ENCODE results near the gene ICAM4. TPM values are rescaled to one million over a fixed set of nuclear protein-coding genes. Genes with fewer than 3 reads are reported as not detected.

The ICAM4 gene
- total and polyA plus RNA-seq, 2 of the 13 experiments (the other 11 are each of a cell fraction or from before 2014, with no cell fraction given) = 2.9 to 4.0 TPM

DNA sequence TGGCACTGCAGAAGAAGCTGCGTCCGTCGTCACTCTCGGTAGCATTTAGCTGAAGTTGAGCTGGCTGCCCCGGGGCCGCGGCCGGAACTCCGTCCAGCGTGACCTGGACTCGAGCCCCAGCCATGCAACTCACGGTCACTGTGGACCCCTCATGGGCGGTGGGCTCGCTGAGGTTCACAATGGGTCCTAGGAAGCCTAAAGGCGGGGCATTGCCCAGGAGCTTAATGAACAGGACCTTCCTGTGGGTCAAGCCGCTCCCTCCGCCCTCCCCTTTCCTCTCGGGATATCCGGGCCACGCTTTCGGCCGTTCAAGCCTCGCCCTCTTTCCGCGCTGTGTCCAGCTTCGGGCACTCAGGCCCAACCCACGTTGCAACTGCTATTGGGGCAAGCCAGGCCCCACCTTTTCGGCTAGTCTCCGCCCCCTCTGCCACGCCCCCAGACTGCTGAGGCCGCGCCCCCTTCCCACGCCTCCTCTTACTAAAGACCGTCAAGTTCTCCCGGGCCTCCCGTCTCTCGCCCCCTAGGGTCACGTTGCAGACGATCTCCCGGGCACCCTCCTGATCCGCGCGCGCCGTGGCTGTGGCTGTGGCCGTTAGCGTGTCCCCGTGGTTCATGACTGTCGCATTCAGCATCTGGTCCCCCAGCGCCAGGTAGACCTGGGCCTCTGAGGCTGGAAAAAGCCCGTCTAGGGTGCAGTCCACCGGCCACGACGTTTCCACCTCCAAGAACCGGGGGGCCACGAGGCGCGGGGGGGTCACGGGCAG is 48.0 kb downstream of the ICAM4 start (continued):
- TF ChIP-seq, protein P1, sequence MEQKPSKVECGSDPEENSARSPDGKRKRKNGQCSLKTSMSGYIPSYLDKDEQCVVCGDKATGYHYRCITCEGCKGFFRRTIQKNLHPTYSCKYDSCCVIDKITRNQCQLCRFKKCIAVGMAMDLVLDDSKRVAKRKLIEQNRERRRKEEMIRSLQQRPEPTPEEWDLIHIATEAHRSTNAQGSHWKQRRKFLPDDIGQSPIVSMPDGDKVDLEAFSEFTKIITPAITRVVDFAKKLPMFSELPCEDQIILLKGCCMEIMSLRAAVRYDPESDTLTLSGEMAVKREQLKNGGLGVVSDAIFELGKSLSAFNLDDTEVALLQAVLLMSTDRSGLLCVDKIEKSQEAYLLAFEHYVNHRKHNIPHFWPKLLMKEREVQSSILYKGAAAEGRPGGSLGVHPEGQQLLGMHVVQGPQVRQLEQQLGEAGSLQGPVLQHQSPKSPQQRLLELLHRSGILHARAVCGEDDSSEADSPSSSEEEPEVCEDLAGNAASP (CRISPR knock-in tag; IDR thresholded peaks at IDR 0.05; ENCODE audit: borderline replicate concordance) = no peak
- TF ChIP-seq, protein P2, sequence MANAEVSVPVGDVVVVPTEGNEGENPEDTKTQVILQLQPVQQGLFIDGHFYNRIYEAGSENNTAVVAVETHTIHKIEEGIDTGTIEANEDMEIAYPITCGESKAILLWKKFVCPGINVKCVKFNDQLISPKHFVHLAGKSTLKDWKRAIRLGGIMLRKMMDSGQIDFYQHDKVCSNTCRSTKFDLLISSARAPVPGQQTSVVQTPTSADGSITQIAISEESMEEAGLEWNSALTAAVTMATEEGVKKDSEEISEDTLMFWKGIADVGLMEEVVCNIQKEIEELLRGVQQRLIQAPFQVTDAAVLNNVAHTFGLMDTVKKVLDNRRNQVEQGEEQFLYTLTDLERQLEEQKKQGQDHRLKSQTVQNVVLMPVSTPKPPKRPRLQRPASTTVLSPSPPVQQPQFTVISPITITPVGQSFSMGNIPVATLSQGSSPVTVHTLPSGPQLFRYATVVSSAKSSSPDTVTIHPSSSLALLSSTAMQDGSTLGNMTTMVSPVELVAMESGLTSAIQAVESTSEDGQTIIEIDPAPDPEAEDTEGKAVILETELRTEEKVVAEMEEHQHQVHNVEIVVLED (CRISPR knock-in tag; IDR thresholded peaks at IDR 0.05; ENCODE audit: borderline replicate concordance) = peak; percentile 54
- no peak for TF ChIP-seq ZNF367 (CRISPR knock-in tag; IDR thresholded peaks at IDR 0.05; ENCODE audit: borderline replicate concordance)
- TF ChIP-seq MBD4 (IDR thresholded peaks at IDR 0.05; ENCODE audit: borderline replicate concordance, low read length) = no peak
- TF ChIP-seq, protein P3, sequence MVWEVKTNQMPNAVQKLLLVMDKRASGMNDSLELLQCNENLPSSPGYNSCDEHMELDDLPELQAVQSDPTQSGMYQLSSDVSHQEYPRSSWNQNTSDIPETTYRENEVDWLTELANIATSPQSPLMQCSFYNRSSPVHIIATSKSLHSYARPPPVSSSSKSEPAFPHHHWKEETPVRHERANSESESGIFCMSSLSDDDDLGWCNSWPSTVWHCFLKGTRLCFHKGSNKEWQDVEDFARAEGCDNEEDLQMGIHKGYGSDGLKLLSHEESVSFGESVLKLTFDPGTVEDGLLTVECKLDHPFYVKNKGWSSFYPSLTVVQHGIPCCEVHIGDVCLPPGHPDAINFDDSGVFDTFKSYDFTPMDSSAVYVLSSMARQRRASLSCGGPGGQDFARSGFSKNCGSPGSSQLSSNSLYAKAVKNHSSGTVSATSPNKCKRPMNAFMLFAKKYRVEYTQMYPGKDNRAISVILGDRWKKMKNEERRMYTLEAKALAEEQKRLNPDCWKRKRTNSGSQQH (CRISPR knock-in tag; IDR thresholded peaks at IDR 0.05; ENCODE audit: low read depth) = no peak
- peak; percentile 74 for TF ChIP-seq POLR2G (IDR thresholded peaks at IDR 0.05; ENCODE audit: low read depth, low read length)
- TF ChIP-seq SPEN (CRISPR knock-in tag; IDR thresholded peaks at IDR 0.05; ENCODE audit: low read depth) = peak; percentile 85
- no peak for TF ChIP-seq SMAD9 (CRISPR knock-in tag; IDR thresholded peaks at IDR 0.05)
- peak; percentile 48 for TF ChIP-seq MED1 (CRISPR knock-in tag; IDR thresholded peaks at IDR 0.05)
- no peak for TF ChIP-seq MED13 (CRISPR knock-in tag; IDR thresholded peaks at IDR 0.05)
- no peak for TF ChIP-seq ZNF562 (CRISPR knock-in tag; IDR thresholded peaks at IDR 0.05; ENCODE audit: borderline replicate concordance)
- no peak for TF ChIP-seq SMYD3 (CRISPR knock-in tag; IDR thresholded peaks at IDR 0.05)
- TF ChIP-seq ZNF75D (CRISPR knock-in tag; IDR thresholded peaks at IDR 0.05; ENCODE audit: borderline replicate concordance) = no peak
- TF ChIP-seq KAT8 (CRISPR knock-in tag; IDR thresholded peaks at IDR 0.05) = peak; percentile 54; the same call in 1 of the 2 replicates
- TF ChIP-seq ZNF776 (CRISPR knock-in tag; IDR thresholded peaks at IDR 0.05) = 0 out of 2 replicates have a peak, but pooled peaks have one; percentile 28
- TF ChIP-seq FOXJ3 (CRISPR knock-in tag; IDR thresholded peaks at IDR 0.05; ENCODE audit: borderline replicate concordance) = peak; percentile 50; the same call in 1 of the 2 replicates
- no peak for TF ChIP-seq SRSF9 (IDR thresholded peaks at IDR 0.05; ENCODE audit: borderline replicate concordance, insufficient read depth, low read depth, low read length, poor library complexity, severe bottlenecking)
- TF ChIP-seq THYN1 (CRISPR knock-in tag; IDR thresholded peaks at IDR 0.05; ENCODE audit: borderline replicate concordance, low read depth) = no peak
- TF ChIP-seq ZNF569 (CRISPR knock-in tag; IDR thresholded peaks at IDR 0.05; ENCODE audit: borderline replicate concordance) = no peak
- TF ChIP-seq ZNF773 (CRISPR knock-in tag; IDR thresholded peaks at IDR 0.05; ENCODE audit: borderline replicate concordance) = no peak
- TF ChIP-seq ZNF383 (CRISPR knock-in tag; IDR thresholded peaks at IDR 0.05; ENCODE audit: borderline replicate concordance) = no peak
- no peak for TF ChIP-seq TCF7L2 (IDR thresholded peaks at IDR 0.05; ENCODE audit: low read depth, low read length)
- TF ChIP-seq SETDB1 (CRISPR knock-in tag; IDR thresholded peaks at IDR 0.05; ENCODE audit: borderline replicate concordance) = no peak
- no peak for TF ChIP-seq HMG20B (CRISPR knock-in tag; conservative IDR thresholded peaks at IDR 0.05)
- no peak for TF ChIP-seq ZNF326 (CRISPR knock-in tag; IDR thresholded peaks at IDR 0.05; ENCODE audit: borderline replicate concordance)
- TF ChIP-seq SATB2 (CRISPR knock-in tag; IDR thresholded peaks at IDR 0.05) = no peak
- TF ChIP-seq ZNF572 (CRISPR knock-in tag; IDR thresholded peaks at IDR 0.05) = no peak
